ENCODE measurements around the gene INSL6. TPM values are rescaled to one million over a fixed set of nuclear protein-coding genes. Genes with fewer than 3 reads are reported as not detected.

Gene INSL6
- total RNA-seq, 1 experiment from 2014 or later = not detected

Other genes starting within 250 kb of the INSL6 start
- 12.3 and 12.5 TPM in 2 replicates for gene JAK2, start 200.4 kb downstream of the INSL6 start, total RNA-seq (2014; rRNA removed; shearing (Covaris generic))
- not detected in 2 replicates for gene INSL4, start 45.8 kb upstream of the INSL6 start, total RNA-seq (2014; rRNA removed; shearing (Covaris generic))
- not detected in 2 replicates for gene RLN2, start 119.1 kb upstream of the INSL6 start, total RNA-seq (2014; rRNA removed; shearing (Covaris generic))
- gene RLN1, start 154.2 kb upstream of the INSL6 start, total RNA-seq (2014; rRNA removed; shearing (Covaris generic)) = 0.11 and 0.21 TPM in 2 replicates